B cell (primary cell): ENCODE results near the gene ENC1. TPM values are rescaled to one million over a fixed set of nuclear protein-coding genes. Genes with fewer than 3 reads are reported as not detected.

ENCODE experiments used
- ATAC-seq: fragments of 200-7000 bp; cut with Tn5 transposase; one replicate; pipeline ENCODE4 v1.10.0; 2021; ENCODE audit warnings: low read depth, mild to moderate bottlenecking, moderate number of reproducible peaks, moderate library complexity
- CTCF ChIA-PET: fragments of 350-600 bp; sonication (Branson Sonifier 250); formaldehyde crosslinking; loops from one replicate; lab custom pipeline; 2021; ENCODE audit warnings: antibody characterized with exemption, inconsistent platforms; lab: Charles Lee
- POLR2A ChIA-PET: fragments of 350-600 bp; sonication (Branson Sonifier 250); formaldehyde crosslinking; loops from one replicate; lab custom pipeline; 2021; ENCODE audit warnings: antibody characterized with exemption; lab: Charles Lee
- DNase-seq: peaks from one replicate; pipeline ENCODE4 v3.0.0; 2013
- H2AFZ ChIP-seq: 2 replicates; pipeline ENCODE4 v1.6.1; 2012; ENCODE audit warnings: mild to moderate bottlenecking, low read depth, low read length; ENCODE audit not compliant: insufficient read depth, poor library complexity, severe bottlenecking
- H3K27ac ChIP-seq, 2 donors: 1 replicate in 1 of 2; 2 replicates in 1 of 2; pipeline ENCODE4 v1.5.1; 2012 to 2013; ENCODE audit warnings: low read length in 2 of 2, mild to moderate bottlenecking in 2 of 2, moderate library complexity in 1 of 2
- H3K27me3 ChIP-seq, 4 experiments: fragments of 200-600 bp in 1 of 4; sonication (generic) in 1 of 4; replicated peaks in 1 of 4; 1 replicate in 2 of 4; 2 replicates in 2 of 4; pipeline versions ENCODE4 v1.6.1 to v1.7.0; 2013 to 2016; ENCODE audit warnings: low read length in 3 of 4, mild to moderate bottlenecking in 2 of 4, mixed read lengths in 1 of 4, moderate library complexity in 1 of 4; ENCODE audit not compliant: insufficient read depth in 4 of 4, control insufficient read depth in 3 of 4; ENCODE audit errors: control extremely low read depth in 1 of 4
- H3K36me3 ChIP-seq, 2 experiments: replicated peaks in 1 of 2; 1 replicate in 1 of 2; 2 replicates in 1 of 2; pipeline versions ENCODE4 v1.6.1 to v1.7.1; 2013; ENCODE audit warnings: low read length in 1 of 2; ENCODE audit not compliant: insufficient read depth in 2 of 2, control insufficient read depth in 1 of 2; ENCODE audit errors: control extremely low read depth in 1 of 2, extremely low read depth in 1 of 2
- H3K4me1 ChIP-seq, 2 donors: fragments of 200-600 bp in 1 of 2; sonication (generic) in 1 of 2; 1 replicate in 1 of 2; 2 replicates in 1 of 2; pipeline versions ENCODE4 v1.5.1 to v1.6.1; 2013 to 2017; ENCODE audit warnings: low read length in 2 of 2; ENCODE audit not compliant: control insufficient read depth in 2 of 2, insufficient read depth in 2 of 2
- H3K4me2 ChIP-seq: replicated peaks from 2 replicates; pipeline ENCODE3; 2012; ENCODE audit warnings: mild to moderate bottlenecking, low read depth, low read length; ENCODE audit not compliant: poor library complexity, severe bottlenecking
- H3K4me3 ChIP-seq, 5 experiments: fragments of 200-600 bp in 1 of 5; sonication (generic) in 1 of 5; 1 replicate in 3 of 5; 2 replicates in 2 of 5; pipeline versions ENCODE4 v1.5.1 to v1.7.0; 2011 to 2016; ENCODE audit warnings: low read length in 4 of 5, mild to moderate bottlenecking in 4 of 5, low read depth in 2 of 5, control low read depth in 1 of 5, moderate library complexity in 1 of 5; ENCODE audit not compliant: insufficient read depth in 1 of 5; ENCODE audit errors: control extremely low read depth in 1 of 5, extremely low read depth in 1 of 5
- H3K79me2 ChIP-seq: fragments of 200-600 bp; sonication (generic); one replicate; pipeline ENCODE4 v1.6.0; 2016; ENCODE audit warnings: low read length; ENCODE audit not compliant: control insufficient read depth, insufficient read depth
- H3K9ac ChIP-seq: fragments of 200-600 bp; sonication (generic); 2 replicates; pipeline ENCODE4 v1.6.1; 2017; ENCODE audit warnings: mild to moderate bottlenecking, low read length, moderate library complexity
- H3K9me3 ChIP-seq, 3 donors: one replicate each; pipeline versions ENCODE4 v1.6.1 to v1.7.1; 2013; ENCODE audit warnings: low read length in 2 of 3; ENCODE audit not compliant: control insufficient read depth in 2 of 3, insufficient read depth in 1 of 3; ENCODE audit errors: control extremely low read depth in 1 of 3
- H4K20me1 ChIP-seq: 2 replicates; pipeline ENCODE4 v1.6.0; 2012; ENCODE audit warnings: mild to moderate bottlenecking, low read length; ENCODE audit not compliant: insufficient read depth, control insufficient read depth, poor library complexity, severe bottlenecking
- H3K27ac Mint-ChIP-seq: one replicate; pipeline ENCODE4 v1.8.0; 2021; ENCODE audit warnings: mixed read lengths
- H3K27me3 Mint-ChIP-seq: one replicate; pipeline ENCODE4 v1.8.0; 2021; ENCODE audit warnings: mixed read lengths
- H3K4me1 Mint-ChIP-seq: one replicate; pipeline ENCODE4 v1.8.0; 2021; ENCODE audit warnings: mixed read lengths
- H3K4me3 Mint-ChIP-seq: one replicate; pipeline ENCODE4 v1.8.0; 2021; ENCODE audit warnings: mixed read lengths
- H3K9me3 Mint-ChIP-seq: one replicate; pipeline ENCODE4 v1.8.0; 2022; ENCODE audit warnings: mixed read lengths; ENCODE audit not compliant: insufficient read depth
- EZH2 ChIP-seq: IDR thresholded peaks from 2 replicates; pipeline ENCODE4 v1.6.1; 2012; ENCODE audit warnings: borderline replicate concordance, low read depth, mild to moderate bottlenecking, moderate library complexity, low read length; ENCODE audit not compliant: insufficient read depth, poor library complexity, severe bottlenecking
- WGBS: methylation state at CpG from one replicate; pipeline ENCODE4 v1.1.5; 2013; ENCODE audit warnings: missing lambda C conversion rate; ENCODE audit not compliant: insufficient coverage; 5-methylcytosine and 5-hydroxymethylcytosine counted together
- intact Hi-C: fragments of 100-400 bp; cut with micrococcal nuclease; formaldehyde crosslinking; loops from one replicate; pipeline ENCODE4 v1.10.0; 2022
- polyA plus RNA-seq: library from polyadenylated mRNA; depleted of rRNA; stranded (reverse); fragments of >200 nt; gene quantifications from 2 replicates; pipeline ENCODE4 v1.2.3, GENCODE V29; 2012
- total RNA-seq, 2 donors: library from RNA; stranded (reverse); fragments of 120-200 nt in 1 of 2; gene quantifications; 1 replicate in 1 of 2; 2 replicates in 1 of 2; pipeline versions ENCODE4 v1.2.3 to v1.2.4, GENCODE V29; 2013 to 2022
- TF ChIP-seq, protein P1 (sequence below): fragments of 200-600 bp; IDR thresholded peaks from one replicate; pipeline ENCODE4 v1.8.0; 2022; ENCODE audit warnings: antibody characterized with exemption, mild to moderate bottlenecking

Gene ENC1
- total and polyA plus RNA-seq, 2 donors (not counting 1 experiment from before 2014, with no cell fraction given), result 7.2 to 14.6 TPM

DNA sequence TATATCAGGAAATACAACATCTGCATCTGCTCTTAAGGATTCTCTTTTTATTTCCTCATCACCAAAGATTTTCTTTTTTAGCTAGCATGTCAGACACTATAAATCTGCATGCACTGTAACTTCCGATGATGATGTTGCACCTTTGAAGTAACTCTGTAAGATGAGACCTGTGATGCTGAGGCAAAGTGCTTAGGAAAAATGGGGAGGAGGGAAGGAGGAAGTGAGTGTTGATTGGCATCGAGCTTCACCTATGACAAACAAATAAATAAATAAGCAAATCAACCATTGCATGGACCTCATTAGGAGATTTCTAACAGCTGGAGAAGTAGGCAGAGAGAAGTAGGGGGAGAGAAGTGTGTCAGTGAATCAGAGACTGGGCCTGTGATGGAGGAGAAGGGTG lies 52.6 kb downstream of the ENC1 start:
- ChIA-PET CTCF (no interaction called here), POLR2A (no interaction called here)
- Histone ChIP-seq H3K36me3 (no peaks in the 10 kb centered on the region), H4K20me1 (no peaks in the 10 kb centered on the region), H3K4me2 (no peak overlapping the region), H3K79me2 (no peaks in the 10 kb centered on the region), H3K4me1 (peaks cover 3 to 5% of the 10 kb centered on the region in 2 donors), H3K9ac (no peak overlapping the region), H3K27me3 (no peaks in the 10 kb centered on the region), H2AFZ (no peak overlapping the region), H3K9me3 (no peaks in the 10 kb centered on the region), H3K4me3 (no peak overlapping the region), H3K27ac (no peak overlapping the region)
- H3K9me3 Mint-ChIP-seq, result no peaks in the 10 kb centered on the region
- DNase-seq (no peak), ATAC-seq (no peak)
- H3K4me1 Mint-ChIP-seq, result peaks cover 3% of the 10 kb centered on the region
- TF ChIP-seq, protein P1, sequence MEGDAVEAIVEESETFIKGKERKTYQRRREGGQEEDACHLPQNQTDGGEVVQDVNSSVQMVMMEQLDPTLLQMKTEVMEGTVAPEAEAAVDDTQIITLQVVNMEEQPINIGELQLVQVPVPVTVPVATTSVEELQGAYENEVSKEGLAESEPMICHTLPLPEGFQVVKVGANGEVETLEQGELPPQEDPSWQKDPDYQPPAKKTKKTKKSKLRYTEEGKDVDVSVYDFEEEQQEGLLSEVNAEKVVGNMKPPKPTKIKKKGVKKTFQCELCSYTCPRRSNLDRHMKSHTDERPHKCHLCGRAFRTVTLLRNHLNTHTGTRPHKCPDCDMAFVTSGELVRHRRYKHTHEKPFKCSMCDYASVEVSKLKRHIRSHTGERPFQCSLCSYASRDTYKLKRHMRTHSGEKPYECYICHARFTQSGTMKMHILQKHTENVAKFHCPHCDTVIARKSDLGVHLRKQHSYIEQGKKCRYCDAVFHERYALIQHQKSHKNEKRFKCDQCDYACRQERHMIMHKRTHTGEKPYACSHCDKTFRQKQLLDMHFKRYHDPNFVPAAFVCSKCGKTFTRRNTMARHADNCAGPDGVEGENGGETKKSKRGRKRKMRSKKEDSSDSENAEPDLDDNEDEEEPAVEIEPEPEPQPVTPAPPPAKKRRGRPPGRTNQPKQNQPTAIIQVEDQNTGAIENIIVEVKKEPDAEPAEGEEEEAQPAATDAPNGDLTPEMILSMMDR, result no peak
- no peak for TF ChIP-seq EZH2
- no peak overlapping the region for H3K4me3 Mint-ChIP-seq
- H3K27me3 Mint-ChIP-seq, result peaks cover 34% of the 10 kb centered on the region
- intact Hi-C loops, result no loop called here
- 80% methylated on average over 1 of the region's 2 CpGs for WGBS
- H3K27ac Mint-ChIP-seq, result no peak overlapping the region

DNA sequence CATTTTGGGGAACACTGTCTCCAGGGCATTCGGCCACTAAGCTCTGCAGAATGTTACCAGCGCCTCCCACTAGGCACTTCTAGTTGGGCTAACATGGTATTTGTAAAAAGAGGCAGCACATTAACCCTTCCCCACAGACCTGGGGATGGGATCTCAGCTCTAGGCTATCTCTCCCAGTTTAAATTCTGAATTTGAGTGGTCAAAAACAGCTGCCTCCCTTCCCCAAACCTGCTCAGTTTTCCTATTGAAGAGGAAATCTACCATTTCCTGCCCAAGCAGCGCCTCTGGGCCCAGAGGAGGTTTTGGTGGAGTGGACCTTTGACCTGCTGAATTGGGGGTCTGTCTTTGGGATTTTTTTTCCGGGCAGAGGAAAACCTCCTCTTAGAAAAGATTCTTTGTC lies 53.2 kb downstream of the ENC1 start:
- no peak for DNase-seq

More for the DNA sequence above, 53.2 kb downstream of the ENC1 start:
- H2AFZ ChIP-seq, result no peak overlapping the region
- peaks cover 40% of the 10 kb centered on the region for H3K27me3 Mint-ChIP-seq
- no CpG with 5 or more reads among the region's 4 CpGs for WGBS
- H3K4me3 Mint-ChIP-seq, result no peak overlapping the region
- H3K27me3 ChIP-seq, result no peaks in the 10 kb centered on the region
- no peak overlapping the region for H3K27ac Mint-ChIP-seq
- H4K20me1 ChIP-seq, result no peaks in the 10 kb centered on the region
- no peaks in the 10 kb centered on the region for H3K9me3 Mint-ChIP-seq
- intact Hi-C loops, result no loop called here
- no peaks in the 10 kb centered on the region for H3K9me3 ChIP-seq
- CTCF ChIA-PET, result no interaction called here
- H3K36me3 ChIP-seq, result no peaks in the 10 kb centered on the region
- POLR2A ChIA-PET, result no interaction called here
- no peak overlapping the region for H3K27ac ChIP-seq
- H3K4me2 ChIP-seq, result no peak overlapping the region
- peaks cover 3% of the 10 kb centered on the region for H3K4me1 Mint-ChIP-seq
- H3K4me1 ChIP-seq, result peaks cover 3 to 5% of the 10 kb centered on the region in 2 donors
- no peak overlapping the region for H3K9ac ChIP-seq
- no peak for ATAC-seq
- H3K4me3 ChIP-seq, result no peak overlapping the region
- H3K79me2 ChIP-seq, result no peaks in the 10 kb centered on the region
- TF ChIP-seq, protein P1, result no peak
- no peak for TF ChIP-seq EZH2
